K562 (cell line): ENCODE data around the gene FDX1. TPM values are rescaled to one million over a fixed set of nuclear protein-coding genes. Genes with fewer than 3 reads are reported as not detected.
A peak's percentile ranks its signal among the peaks of the same experiment; 100 is the strongest.

Source experiments
- BACH1 ChIP-seq: fragments of 200-800 bp; sonication (Bioruptor generic); IDR thresholded peaks from 2 replicates; pipeline ENCODE4 v1.6.1; 2016; ENCODE audit warnings: missing genetic modification characterization, missing compliant biosample characterization
- BCOR ChIP-seq: fragments of 450-650 bp; IDR thresholded peaks from 2 replicates; pipeline ENCODE4 v1.6.1; 2016
- ETV5 ChIP-seq: sonication (generic); formaldehyde crosslinking; IDR thresholded peaks from 2 replicates; pipeline ENCODE4 v1.4.0; 2020; ENCODE audit warnings: low read depth, mild to moderate bottlenecking, missing genetic modification reagents
- HDAC3 ChIP-seq: fragments of 450-650 bp; IDR thresholded peaks from 2 replicates; pipeline ENCODE4 v1.6.1; 2018; ENCODE audit warnings: borderline replicate concordance, mild to moderate bottlenecking, moderate library complexity; ENCODE audit not compliant: partially characterized antibody
- JUND ChIP-seq, 2 experiments: IDR thresholded peaks; 2 replicates in 1 of 2; 3 replicates in 1 of 2; pipeline ENCODE4 v1.6.1; 2011; ENCODE audit warnings: borderline replicate concordance in 2 of 2, low read depth in 2 of 2, low read length in 2 of 2, improper control_type of control experiment in 1 of 2, missing biosample characterization in 1 of 2, missing genetic modification characterization in 1 of 2, missing genetic modification reagents in 1 of 2
- PRPF4 ChIP-seq: fragments of 200-400 bp; formaldehyde crosslinking; IDR thresholded peaks from one replicate; pipeline ENCODE4 v1.6.1; 2017; ENCODE audit warnings: low read length, low read depth, mild to moderate bottlenecking; ENCODE audit not compliant: insufficient read depth, poor library complexity, severe bottlenecking
- RAD21 ChIP-seq, 2 experiments: fragments of 250-450 bp in 1 of 2; fragments of 450-650 bp in 1 of 2; sonication (Bioruptor Pico) in 1 of 2; formaldehyde crosslinking in 1 of 2; IDR thresholded peaks in 1 of 2; conservative IDR thresholded peaks in 1 of 2; 2 replicates each; pipeline versions ENCODE4 v1.4.0 to v1.8.0; 2020 to 2022; ENCODE audit warnings: mild to moderate bottlenecking in 2 of 2, moderate library complexity in 1 of 2
- RBM39 ChIP-seq: fragments of 200-400 bp; formaldehyde crosslinking; optimal IDR thresholded peaks from 2 replicates; pipeline ENCODE3; 2018; ENCODE audit warnings: low read depth, low read length
- SRSF7 ChIP-seq: fragments of 200-400 bp; formaldehyde crosslinking; optimal IDR thresholded peaks from 2 replicates; pipeline ENCODE3; 2017; ENCODE audit warnings: mild to moderate bottlenecking, low read depth, low read length
- STAT5A ChIP-seq: IDR thresholded peaks from 2 replicates; pipeline ENCODE4 v1.6.1; 2012; ENCODE audit warnings: low read length, inconsistent platforms, borderline replicate concordance
- TARDBP ChIP-seq: fragments of 450-650 bp; IDR thresholded peaks from 2 replicates; pipeline ENCODE4 v1.6.1; 2016
- ZBED1 ChIP-seq: IDR thresholded peaks from 2 replicates; pipeline ENCODE4 v1.6.1; 2014
- ZNF12 ChIP-seq: sonication (generic); formaldehyde crosslinking; IDR thresholded peaks from 2 replicates; pipeline ENCODE4 v1.4.0; 2020; ENCODE audit warnings: mild to moderate bottlenecking, missing genetic modification reagents
- ZNF134 ChIP-seq: fragments of 250-450 bp; sonication (Bioruptor Pico); conservative IDR thresholded peaks from 2 replicates; pipeline ENCODE4 v1.4.0; 2020
- polyA plus RNA-seq, 8 experiments: library from polyadenylated mRNA; depleted of rRNA in 4 of 8; stranded (reverse) in 5 of 8; unstranded in 3 of 8; fragments of >200 nt; fragmentation: Nextera tagmentation in 2 of 8; fragmentation: Illumina TruSeq in 1 of 8; extraction: Ambion mirVana in 2 of 8; extraction: Trizol in 1 of 8; gene quantifications; 2 replicates each; pipeline versions ENCODE4 v1.2.1 to v1.2.3, GENCODE V29; 2011 to 2014; ENCODE audit warnings: inconsistent platforms in 1 of 8, missing spikeins in 1 of 8
- total RNA-seq, 7 experiments: library from RNA; depleted of rRNA in 6 of 7; stranded (reverse); fragments of >200 nt in 6 of 7; fragmentation: Illumina TruSeq in 2 of 7; extraction: Trizol in 2 of 7; gene quantifications; 2 replicates each; pipeline versions ENCODE4 v1.2.1 to v1.2.3, GENCODE V29; 2011 to 2021; ENCODE audit warnings: low replicate concordance in 1 of 7
- TF ChIP-seq, protein P1 (sequence below): sonication (generic); formaldehyde crosslinking; IDR thresholded peaks from 2 replicates; pipeline ENCODE4 v1.8.0; 2023; ENCODE audit warnings: mild to moderate bottlenecking, missing genetic modification reagents
- TF ChIP-seq, protein P2 (sequence below): fragments of 250-450 bp; sonication (Bioruptor Pico); IDR thresholded peaks from 2 replicates; pipeline ENCODE4 v1.4.0; 2020; ENCODE audit warnings: mild to moderate bottlenecking
- TF ChIP-seq, protein P3 (sequence below), 2 experiments: fragments of 450-650 bp; conservative IDR thresholded peaks; 2 replicates each; pipeline ENCODE4 v1.6.1; 2017; ENCODE audit warnings: mild to moderate bottlenecking in 2 of 2, moderate library complexity in 2 of 2
- TF ChIP-seq, protein P4 (sequence below): fragments of 450-650 bp; formaldehyde crosslinking; IDR thresholded peaks from 2 replicates; pipeline ENCODE4 v1.4.0; 2020; ENCODE audit warnings: mild to moderate bottlenecking, moderate library complexity
- TF ChIP-seq, protein P5 (sequence below): fragments of 250-450 bp; sonication (Bioruptor Pico); IDR thresholded peaks from 2 replicates; pipeline ENCODE4 v1.8.0; 2021; ENCODE audit warnings: moderate library complexity, mild to moderate bottlenecking, inconsistent platforms

Gene FDX1
- total and polyA plus RNA-seq, 9 of the 15 experiments (the other 6 are each of a cell fraction or from before 2014, with no cell fraction given): 6.4 to 14.3 (median 11.4) TPM

DNA sequence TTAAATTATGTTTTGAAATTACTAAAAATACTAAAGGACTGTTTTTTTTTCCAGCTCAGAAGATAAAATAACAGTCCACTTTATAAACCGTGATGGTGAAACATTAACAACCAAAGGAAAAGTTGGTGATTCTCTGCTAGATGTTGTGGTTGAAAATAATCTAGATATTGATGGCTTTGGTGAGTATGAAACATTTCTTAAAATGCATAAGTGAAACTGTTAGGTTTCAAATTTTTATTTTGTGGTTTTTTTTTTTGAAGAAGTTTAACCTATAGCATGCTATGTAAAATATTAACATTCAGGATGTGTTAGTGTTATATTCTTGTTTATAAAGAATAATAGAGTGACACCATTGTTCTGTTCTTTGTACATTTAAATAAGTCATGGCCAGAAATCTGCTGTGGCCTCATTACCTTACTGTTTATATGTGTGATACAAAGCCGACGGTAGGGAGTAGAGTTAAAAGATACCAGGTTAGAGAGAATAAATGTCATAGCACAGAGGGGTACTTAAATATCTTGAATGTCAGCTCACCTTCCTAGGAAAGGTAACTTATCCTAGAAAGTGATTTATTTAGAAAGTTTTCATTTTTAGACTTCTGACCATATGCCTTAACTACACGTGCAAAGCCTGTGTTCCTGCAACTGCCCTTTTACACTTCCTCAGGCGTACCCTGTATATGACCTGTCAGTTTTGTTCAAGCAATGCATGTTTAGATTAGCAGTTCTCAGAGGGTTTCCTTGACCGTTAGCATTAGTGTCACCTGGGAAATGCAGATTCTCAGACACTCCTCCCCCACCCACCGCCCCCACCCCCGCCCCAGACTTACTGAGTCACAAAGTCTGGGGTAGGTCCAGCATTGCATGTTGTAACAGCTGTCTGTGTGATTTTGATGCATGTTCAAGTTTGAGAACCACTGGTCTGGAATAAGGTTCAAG is 6.3 kb downstream of the FDX1 start (continued):
- TF ChIP-seq ETV5 (CRISPR knock-in tag) (no peak), JUND (IDR thresholded peaks at IDR 0.05; ENCODE audit: borderline replicate concordance, low read depth, low read length) (no peak; the same call in 1 of the 2 replicates), JUND (tag; IDR thresholded peaks at IDR 0.05; ENCODE audit: borderline replicate concordance, low read depth, low read length) (no peak), SRSF7 (no peak), BACH1 (tag) (no peak), ZNF12 (no peak), HDAC3 (no peak), TARDBP (no peak), ZBED1 (no peak), ZNF134 (CRISPR knock-in tag) (no peak), PRPF4 (no peak), STAT5A (no peak), RAD21 (CRISPR knock-in tag; conservative IDR thresholded peaks at IDR 0.05 in 1 of 2, IDR thresholded peaks at IDR 0.05 in 1 of 2) (no peak), RBM39 (no peak), BCOR (no peak)
- TF ChIP-seq, protein P1, sequence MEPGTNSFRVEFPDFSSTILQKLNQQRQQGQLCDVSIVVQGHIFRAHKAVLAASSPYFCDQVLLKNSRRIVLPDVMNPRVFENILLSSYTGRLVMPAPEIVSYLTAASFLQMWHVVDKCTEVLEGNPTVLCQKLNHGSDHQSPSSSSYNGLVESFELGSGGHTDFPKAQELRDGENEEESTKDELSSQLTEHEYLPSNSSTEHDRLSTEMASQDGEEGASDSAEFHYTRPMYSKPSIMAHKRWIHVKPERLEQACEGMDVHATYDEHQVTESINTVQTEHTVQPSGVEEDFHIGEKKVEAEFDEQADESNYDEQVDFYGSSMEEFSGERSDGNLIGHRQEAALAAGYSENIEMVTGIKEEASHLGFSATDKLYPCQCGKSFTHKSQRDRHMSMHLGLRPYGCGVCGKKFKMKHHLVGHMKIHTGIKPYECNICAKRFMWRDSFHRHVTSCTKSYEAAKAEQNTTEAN (CRISPR knock-in tag): no peak
- TF ChIP-seq, protein P2, sequence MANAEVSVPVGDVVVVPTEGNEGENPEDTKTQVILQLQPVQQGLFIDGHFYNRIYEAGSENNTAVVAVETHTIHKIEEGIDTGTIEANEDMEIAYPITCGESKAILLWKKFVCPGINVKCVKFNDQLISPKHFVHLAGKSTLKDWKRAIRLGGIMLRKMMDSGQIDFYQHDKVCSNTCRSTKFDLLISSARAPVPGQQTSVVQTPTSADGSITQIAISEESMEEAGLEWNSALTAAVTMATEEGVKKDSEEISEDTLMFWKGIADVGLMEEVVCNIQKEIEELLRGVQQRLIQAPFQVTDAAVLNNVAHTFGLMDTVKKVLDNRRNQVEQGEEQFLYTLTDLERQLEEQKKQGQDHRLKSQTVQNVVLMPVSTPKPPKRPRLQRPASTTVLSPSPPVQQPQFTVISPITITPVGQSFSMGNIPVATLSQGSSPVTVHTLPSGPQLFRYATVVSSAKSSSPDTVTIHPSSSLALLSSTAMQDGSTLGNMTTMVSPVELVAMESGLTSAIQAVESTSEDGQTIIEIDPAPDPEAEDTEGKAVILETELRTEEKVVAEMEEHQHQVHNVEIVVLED (CRISPR knock-in tag): no peak
- TF ChIP-seq, protein P3, sequence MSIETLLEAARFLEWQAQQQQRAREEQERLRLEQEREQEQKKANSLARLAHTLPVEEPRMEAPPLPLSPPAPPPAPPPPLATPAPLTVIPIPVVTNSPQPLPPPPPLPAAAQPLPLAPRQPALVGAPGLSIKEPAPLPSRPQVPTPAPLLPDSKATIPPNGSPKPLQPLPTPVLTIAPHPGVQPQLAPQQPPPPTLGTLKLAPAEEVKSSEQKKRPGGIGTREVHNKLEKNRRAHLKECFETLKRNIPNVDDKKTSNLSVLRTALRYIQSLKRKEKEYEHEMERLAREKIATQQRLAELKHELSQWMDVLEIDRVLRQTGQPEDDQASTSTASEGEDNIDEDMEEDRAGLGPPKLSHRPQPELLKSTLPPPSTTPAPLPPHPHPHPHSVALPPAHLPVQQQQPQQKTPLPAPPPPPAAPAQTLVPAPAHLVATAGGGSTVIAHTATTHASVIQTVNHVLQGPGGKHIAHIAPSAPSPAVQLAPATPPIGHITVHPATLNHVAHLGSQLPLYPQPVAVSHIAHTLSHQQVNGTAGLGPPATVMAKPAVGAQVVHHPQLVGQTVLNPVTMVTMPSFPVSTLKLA (conservative IDR thresholded peaks at IDR 0.05): peak; percentile 63 to 72
- TF ChIP-seq, protein P4, sequence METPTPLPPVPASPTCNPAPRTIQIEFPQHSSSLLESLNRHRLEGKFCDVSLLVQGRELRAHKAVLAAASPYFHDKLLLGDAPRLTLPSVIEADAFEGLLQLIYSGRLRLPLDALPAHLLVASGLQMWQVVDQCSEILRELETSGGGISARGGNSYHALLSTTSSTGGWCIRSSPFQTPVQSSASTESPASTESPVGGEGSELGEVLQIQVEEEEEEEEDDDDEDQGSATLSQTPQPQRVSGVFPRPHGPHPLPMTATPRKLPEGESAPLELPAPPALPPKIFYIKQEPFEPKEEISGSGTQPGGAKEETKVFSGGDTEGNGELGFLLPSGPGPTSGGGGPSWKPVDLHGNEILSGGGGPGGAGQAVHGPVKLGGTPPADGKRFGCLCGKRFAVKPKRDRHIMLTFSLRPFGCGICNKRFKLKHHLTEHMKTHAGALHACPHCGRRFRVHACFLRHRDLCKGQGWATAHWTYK (CRISPR knock-in tag): no peak
- TF ChIP-seq, protein P5, sequence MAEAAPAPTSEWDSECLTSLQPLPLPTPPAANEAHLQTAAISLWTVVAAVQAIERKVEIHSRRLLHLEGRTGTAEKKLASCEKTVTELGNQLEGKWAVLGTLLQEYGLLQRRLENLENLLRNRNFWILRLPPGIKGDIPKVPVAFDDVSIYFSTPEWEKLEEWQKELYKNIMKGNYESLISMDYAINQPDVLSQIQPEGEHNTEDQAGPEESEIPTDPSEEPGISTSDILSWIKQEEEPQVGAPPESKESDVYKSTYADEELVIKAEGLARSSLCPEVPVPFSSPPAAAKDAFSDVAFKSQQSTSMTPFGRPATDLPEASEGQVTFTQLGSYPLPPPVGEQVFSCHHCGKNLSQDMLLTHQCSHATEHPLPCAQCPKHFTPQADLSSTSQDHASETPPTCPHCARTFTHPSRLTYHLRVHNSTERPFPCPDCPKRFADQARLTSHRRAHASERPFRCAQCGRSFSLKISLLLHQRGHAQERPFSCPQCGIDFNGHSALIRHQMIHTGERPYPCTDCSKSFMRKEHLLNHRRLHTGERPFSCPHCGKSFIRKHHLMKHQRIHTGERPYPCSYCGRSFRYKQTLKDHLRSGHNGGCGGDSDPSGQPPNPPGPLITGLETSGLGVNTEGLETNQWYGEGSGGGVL (CRISPR knock-in tag): no peak
